HepG2 (cell line): Measurements from ENCODE around the gene EZH1. TPM values are rescaled to one million over a fixed set of nuclear protein-coding genes. Genes with fewer than 3 reads are reported as not detected.

Experiments
- ATAC-seq: fragments of 200-7000 bp; cut with Tn5 transposase; 3 replicates; pipeline ENCODE4 v1.9.1; 2020; ENCODE audit warnings: mild to moderate bottlenecking, moderate library complexity
- BruUV-seq: library from RNA; stranded (reverse); fragments of 400-500 nt; replicated peaks from 2 replicates; lab custom pipeline; 2021; lab: Mats Ljungman, UMichigan
- CTCF ChIA-PET: fragments of 300-600 bp; formaldehyde crosslinking; extraction: SDS; loops from one replicate; lab custom pipeline; 2021; ENCODE audit warnings: low total read pairs, inconsistent platforms, low intra/inter-chr PET ratio; lab: Yijun Ruan, JAX
- POLR2A ChIA-PET: fragments of 350-600 bp; sonication (Branson Sonifier 250); formaldehyde crosslinking; loops from one replicate; lab custom pipeline; 2020; ENCODE audit warnings: antibody characterized with exemption, inconsistent platforms; lab: Yijun Ruan, JAX
- DNase-seq: peaks from one replicate; pipeline ENCODE4 v3.0.0-alpha.2; 2015; ENCODE audit warnings: low spot score
- FAIRE-seq: peaks from 3 replicates; lab custom pipeline; 2011; peaks lifted over from hg19 to GRCh38; lab: Jason Lieb, UNC
- H2AFZ ChIP-seq: one replicate; pipeline ENCODE4 v1.6.1; 2011; ENCODE audit warnings: low read length, inconsistent platforms
- H3K27ac ChIP-seq: fragments of 300-600 bp; 3 replicates; pipeline ENCODE4 v1.8.0; 2011; ENCODE audit warnings: mixed run types, mild to moderate bottlenecking, mixed read lengths, low read length, inconsistent platforms; ENCODE audit not compliant: insufficient read depth; ENCODE audit errors: extremely low read length
- H3K27me3 ChIP-seq, 2 experiments: fragments of 200-600 bp in 1 of 2; 2 replicates in 1 of 2; 3 replicates in 1 of 2; pipeline versions ENCODE4 v1.6.0 to v1.8.0; 2011; ENCODE audit warnings: low read length in 2 of 2, mild to moderate bottlenecking in 2 of 2, moderate library complexity in 2 of 2, inconsistent platforms in 1 of 2; ENCODE audit not compliant: insufficient read depth in 2 of 2, control insufficient read depth in 1 of 2
- H3K36me3 ChIP-seq, 2 experiments: fragments of 200-600 bp in 1 of 2; replicated peaks in 1 of 2; 2 replicates in 1 of 2; 3 replicates in 1 of 2; pipeline versions ENCODE4 v1.5.1 to v1.8.0; 2011; ENCODE audit warnings: low read length in 2 of 2, inconsistent platforms in 1 of 2; ENCODE audit not compliant: insufficient read depth in 2 of 2, control insufficient read depth in 1 of 2
- H3K4me1 ChIP-seq: 2 replicates; pipeline ENCODE4 v1.5.1; 2012; ENCODE audit warnings: low read length, inconsistent platforms; ENCODE audit not compliant: insufficient read depth
- H3K4me2 ChIP-seq: 2 replicates; pipeline ENCODE4 v1.6.0; 2011; ENCODE audit warnings: low read depth, low read length, inconsistent platforms
- H3K4me3 ChIP-seq, 3 experiments: fragments of 200-600 bp in 1 of 3; sonication (generic), shearing (Covaris generic) in 1 of 3; replicated peaks in 1 of 3; 2 replicates each; pipeline ENCODE4 v1.5.1; 2011 to 2016; ENCODE audit warnings: low read length in 3 of 3, inconsistent platforms in 2 of 3, low read depth in 2 of 3, mild to moderate bottlenecking in 2 of 3, control low read depth in 1 of 3, mixed read lengths in 1 of 3; ENCODE audit not compliant: insufficient read depth in 1 of 3
- H3K79me2 ChIP-seq: one replicate; pipeline ENCODE4 v1.6.1; 2011; ENCODE audit warnings: low read length, inconsistent platforms; ENCODE audit not compliant: insufficient read depth
- H3K9ac ChIP-seq: 2 replicates; pipeline ENCODE4 v1.6.0; 2011; ENCODE audit warnings: mild to moderate bottlenecking, low read depth, low read length, inconsistent platforms; ENCODE audit not compliant: insufficient read depth
- H3K9me3 ChIP-seq: 2 replicates; pipeline ENCODE4 v1.5.1; 2012; ENCODE audit warnings: mild to moderate bottlenecking, low read length
- H4K20me1 ChIP-seq: 2 replicates; pipeline ENCODE4 v1.6.0; 2011; ENCODE audit warnings: inconsistent platforms, mild to moderate bottlenecking, low read length, moderate library complexity; ENCODE audit not compliant: insufficient read depth
- MYC ChIP-seq: sonication (generic); formaldehyde crosslinking; IDR thresholded peaks from 2 replicates; pipeline ENCODE4 v1.9.0; 2021; ENCODE audit warnings: missing genetic modification reagents, borderline replicate concordance
- RARG ChIP-seq: sonication (generic); formaldehyde crosslinking; IDR thresholded peaks from 2 replicates; pipeline ENCODE4 v1.4.0; 2020; ENCODE audit warnings: low read depth, mild to moderate bottlenecking, missing genetic modification reagents
- SNAPC2 ChIP-seq: sonication (generic); formaldehyde crosslinking; IDR thresholded peaks from 2 replicates; pipeline ENCODE4 v1.8.1; 2022; ENCODE audit warnings: mild to moderate bottlenecking, missing genetic modification reagents
- ZKSCAN1 ChIP-seq: fragments of 150-350 bp; IDR thresholded peaks from 2 replicates; pipeline ENCODE4 v1.6.1; 2014; ENCODE audit warnings: low read length
- ZNF7 ChIP-seq: IDR thresholded peaks from 2 replicates; pipeline ENCODE4 v1.6.1; 2016; ENCODE audit warnings: missing biosample characterization, missing genetic modification reagents
- WGBS: methylation state at CpG from one replicate; pipeline ENCODE4 v1.1.6; 2017; ENCODE audit warnings: low lambda C conversion rate; 5-methylcytosine and 5-hydroxymethylcytosine counted together
- in situ Hi-C: cut with HindIII; loops from 2 replicates; pipeline ENCODE4 v1.10.0; 2017; ENCODE audit warnings: low pct_unique_long_range_greater_than_20kb; ENCODE audit not compliant: extremely low pct_ligation_motif_present
- intact Hi-C: fragments of 100-400 bp; cut with micrococcal nuclease; formaldehyde crosslinking; loops from one replicate; pipeline ENCODE4 v1.10.0; 2022; ENCODE audit not compliant: unreplicated experiment
- polyA plus RNA-seq, 8 experiments: library from polyadenylated mRNA; depleted of rRNA in 3 of 8; stranded (reverse) in 7 of 8; unstranded in 1 of 8; fragments of >200 nt; fragmentation: Illumina TruSeq in 4 of 8; extraction: Trizol in 4 of 8; gene quantifications; 2 replicates each; pipeline versions ENCODE4 v1.2.1 to v1.2.3, GENCODE V29; 2011 to 2016; ENCODE audit warnings: low read depth in 4 of 8, missing spikeins in 1 of 8, mixed read lengths in 1 of 8; ENCODE audit not compliant: insufficient read depth in 1 of 8
- total RNA-seq, 5 experiments: library from RNA; depleted of rRNA; stranded (reverse); fragments of >200 nt; fragmentation: Illumina TruSeq; extraction: Trizol; gene quantifications; 2 replicates each; pipeline ENCODE4 v1.2.3, GENCODE V29; 2016; ENCODE audit warnings: low read depth in 1 of 5
- TF ChIP-seq, protein P1 (sequence below): sonication (generic); formaldehyde crosslinking; IDR thresholded peaks from 2 replicates; pipeline ENCODE4 v1.4.0; 2020; ENCODE audit warnings: missing genetic modification reagents, borderline replicate concordance
- TF ChIP-seq, protein P2 (sequence below): sonication (generic); formaldehyde crosslinking; IDR thresholded peaks from 2 replicates; pipeline ENCODE4 v1.4.0; 2020; ENCODE audit warnings: mild to moderate bottlenecking, missing genetic modification reagents

EZH1 gene
- total and polyA plus RNA-seq, 2 of the 13 experiments (the other 11 are each of a cell fraction or from before 2014, with no cell fraction given): 11.6 to 24.0 TPM

DNA sequence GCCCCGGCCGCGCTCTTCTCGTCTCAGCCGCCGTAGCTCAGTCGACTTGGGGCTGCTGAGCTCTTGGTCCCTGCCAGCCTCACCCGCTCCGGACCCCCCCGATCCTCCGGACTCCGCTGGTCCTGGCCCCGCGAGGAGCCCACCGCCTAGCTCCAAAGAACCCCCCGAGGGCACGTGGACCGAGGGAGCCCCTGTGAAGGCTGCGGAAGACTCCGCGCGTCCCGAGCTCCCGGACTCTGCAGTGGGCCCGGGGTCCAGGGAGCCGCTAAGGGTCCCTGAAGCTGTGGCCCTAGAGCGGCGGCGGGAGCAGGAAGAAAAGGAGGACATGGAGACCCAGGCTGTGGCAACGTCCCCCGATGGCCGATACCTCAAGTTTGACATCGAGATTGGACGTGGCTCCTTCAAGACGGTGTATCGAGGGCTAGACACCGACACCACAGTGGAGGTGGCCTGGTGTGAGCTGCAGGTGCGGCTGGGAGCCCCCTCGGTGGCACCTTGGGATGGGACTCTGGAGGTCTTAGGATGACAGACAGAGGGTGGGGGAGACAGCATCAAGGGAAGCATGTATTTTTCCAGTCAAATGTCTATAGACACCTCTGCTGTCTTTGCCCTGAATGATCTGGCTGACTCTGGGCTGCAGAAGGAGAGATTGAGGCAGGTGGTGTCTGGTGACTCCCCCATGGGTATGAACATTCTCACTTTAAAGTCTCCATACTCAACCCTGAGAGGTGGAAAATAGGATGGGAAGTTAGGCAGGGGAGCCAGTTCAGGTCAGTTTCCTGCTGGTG, 36.2 kb upstream of the EZH1 start (continued):
- TF ChIP-seq, protein P1, sequence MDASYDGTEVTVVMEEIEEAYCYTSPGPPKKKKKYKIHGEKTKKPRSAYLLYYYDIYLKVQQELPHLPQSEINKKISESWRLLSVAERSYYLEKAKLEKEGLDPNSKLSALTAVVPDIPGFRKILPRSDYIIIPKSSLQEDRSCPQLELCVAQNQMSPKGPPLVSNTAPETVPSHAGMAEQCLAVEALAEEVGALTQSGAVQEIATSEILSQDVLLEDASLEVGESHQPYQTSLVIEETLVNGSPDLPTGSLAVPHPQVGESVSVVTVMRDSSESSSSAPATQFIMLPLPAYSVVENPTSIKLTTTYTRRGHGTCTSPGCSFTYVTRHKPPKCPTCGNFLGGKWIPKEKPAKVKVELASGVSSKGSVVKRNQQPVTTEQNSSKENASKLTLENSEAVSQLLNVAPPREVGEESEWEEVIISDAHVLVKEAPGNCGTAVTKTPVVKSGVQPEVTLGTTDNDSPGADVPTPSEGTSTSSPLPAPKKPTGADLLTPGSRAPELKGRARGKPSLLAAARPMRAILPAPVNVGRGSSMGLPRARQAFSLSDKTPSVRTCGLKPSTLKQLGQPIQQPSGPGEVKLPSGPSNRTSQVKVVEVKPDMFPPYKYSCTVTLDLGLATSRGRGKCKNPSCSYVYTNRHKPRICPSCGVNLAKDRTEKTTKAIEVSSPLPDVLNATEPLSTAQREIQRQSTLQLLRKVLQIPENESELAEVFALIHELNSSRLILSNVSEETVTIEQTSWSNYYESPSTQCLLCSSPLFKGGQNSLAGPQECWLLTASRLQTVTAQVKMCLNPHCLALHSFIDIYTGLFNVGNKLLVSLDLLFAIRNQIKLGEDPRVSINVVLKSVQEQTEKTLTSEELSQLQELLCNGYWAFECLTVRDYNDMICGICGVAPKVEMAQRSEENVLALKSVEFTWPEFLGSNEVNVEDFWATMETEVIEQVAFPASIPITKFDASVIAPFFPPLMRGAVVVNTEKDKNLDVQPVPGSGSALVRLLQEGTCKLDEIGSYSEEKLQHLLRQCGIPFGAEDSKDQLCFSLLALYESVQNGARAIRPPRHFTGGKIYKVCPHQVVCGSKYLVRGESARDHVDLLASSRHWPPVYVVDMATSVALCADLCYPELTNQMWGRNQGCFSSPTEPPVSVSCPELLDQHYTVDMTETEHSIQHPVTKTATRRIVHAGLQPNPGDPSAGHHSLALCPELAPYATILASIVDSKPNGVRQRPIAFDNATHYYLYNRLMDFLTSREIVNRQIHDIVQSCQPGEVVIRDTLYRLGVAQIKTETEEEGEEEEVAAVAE: no peak

DNA sequence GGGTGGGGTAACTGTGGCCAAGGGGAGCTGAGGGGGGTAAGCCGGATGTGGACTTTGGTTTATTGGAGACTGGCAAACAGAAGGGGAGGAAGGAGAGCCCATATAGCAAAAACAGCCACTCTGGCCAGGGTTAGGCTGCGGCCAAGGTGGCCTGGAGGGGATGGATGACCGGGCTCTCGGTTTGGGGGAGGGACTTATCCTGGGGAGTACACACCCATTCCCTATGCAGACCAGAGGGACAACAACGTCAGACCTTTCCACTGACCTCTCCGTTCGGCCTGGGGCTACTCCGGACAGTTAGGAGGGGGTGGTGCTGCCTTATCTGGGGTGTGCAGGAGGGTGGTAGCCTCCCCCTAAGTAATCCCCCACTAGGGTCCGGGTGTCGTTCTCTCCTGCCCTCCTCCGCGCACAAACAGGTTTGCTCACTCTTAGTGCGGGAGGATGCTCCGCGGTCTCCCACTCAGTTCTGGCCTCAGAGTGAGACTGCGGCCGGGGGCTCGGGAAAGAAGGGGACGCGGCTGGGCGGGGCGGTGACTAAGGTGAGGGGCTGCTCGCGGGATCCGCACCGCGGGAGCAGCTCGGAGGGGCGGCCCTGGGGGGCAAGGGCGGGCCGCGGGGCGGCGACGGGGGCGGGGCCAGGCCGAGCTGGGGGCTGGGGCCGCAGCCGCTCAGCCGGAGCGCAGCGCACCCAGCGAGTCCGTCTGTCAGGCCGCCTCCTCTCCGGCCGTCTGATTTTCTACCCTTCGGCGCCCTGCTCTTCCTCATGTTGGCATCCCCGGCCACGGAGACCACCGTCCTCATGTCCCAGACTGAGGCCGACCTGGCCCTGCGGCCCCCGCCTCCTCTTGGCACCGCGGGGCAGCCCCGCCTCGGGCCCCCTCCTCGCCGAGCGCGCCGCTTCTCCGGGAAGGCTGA, 35.4 kb upstream of the EZH1 start, which contains the start of gene WNK4:
TSS of gene WNK4 (plus strand) at position 675 of the 915 bp plus-strand sequence. CDS start at position 764, 89 bp downstream.
- TSS peak; percentile 95 for BruUV-seq
- Histone ChIP-seq H3K27me3 (no peaks in the 10 kb centered on the region; a peak in 1 of 5 replicates), H3K4me2 (peak within 1 kb of the TSS; percentile 99), H2AFZ (no peak within 1 kb of the TSS), H3K79me2 (peaks cover 28% of the 10 kb centered on the region), H3K27ac (peak within 1 kb of the TSS; percentile 98), H4K20me1 (peaks cover 4% of the 10 kb centered on the region; the same call in 1 of the 2 replicates), H3K9me3 (no peaks in the 10 kb centered on the region), H3K4me1 (peaks cover 64% of the 10 kb centered on the region), H3K9ac (peak within 1 kb of the TSS; percentile 95), H3K36me3 (peaks cover 19 to 39% of the 10 kb centered on the region in 2 experiments; a peak in 4 of 5 replicates), H3K4me3 (peak within 1 kb of the TSS; percentile 87 to 99 (median 92))
- WGBS: under 1% methylated on average over 32 of the region's 65 CpGs
- ChIA-PET CTCF (interaction anchor here (1.0 kb wide), 2 partner anchors 44 to 60 kb away, joined by 3 to 4 read pairs; partner anchors contain the start of gene BECN1), POLR2A (interaction anchor here (0.6 to 8.4 kb wide), 34 partner anchors 7 to 535 kb away, joined by 3 to 278 read pairs (median 5); partner anchors contain the start of genes BECN1, CNTD1, CNTNAP1 and COA3)
- intact Hi-C loops (loop anchor here (2.0 kb wide), 1 partner anchor 17 kb away; no protein-coding TSS in a partner anchor), in situ Hi-C loops (no loop called here)
- peak; percentile 98 for DNase-seq
- peak; percentile 88 for ATAC-seq
- FAIRE-seq: peak; percentile 94
- peak; percentile 11; the same call in 1 of the 2 replicates for TF ChIP-seq MYC (CRISPR knock-in tag)
- TF ChIP-seq, protein P2, sequence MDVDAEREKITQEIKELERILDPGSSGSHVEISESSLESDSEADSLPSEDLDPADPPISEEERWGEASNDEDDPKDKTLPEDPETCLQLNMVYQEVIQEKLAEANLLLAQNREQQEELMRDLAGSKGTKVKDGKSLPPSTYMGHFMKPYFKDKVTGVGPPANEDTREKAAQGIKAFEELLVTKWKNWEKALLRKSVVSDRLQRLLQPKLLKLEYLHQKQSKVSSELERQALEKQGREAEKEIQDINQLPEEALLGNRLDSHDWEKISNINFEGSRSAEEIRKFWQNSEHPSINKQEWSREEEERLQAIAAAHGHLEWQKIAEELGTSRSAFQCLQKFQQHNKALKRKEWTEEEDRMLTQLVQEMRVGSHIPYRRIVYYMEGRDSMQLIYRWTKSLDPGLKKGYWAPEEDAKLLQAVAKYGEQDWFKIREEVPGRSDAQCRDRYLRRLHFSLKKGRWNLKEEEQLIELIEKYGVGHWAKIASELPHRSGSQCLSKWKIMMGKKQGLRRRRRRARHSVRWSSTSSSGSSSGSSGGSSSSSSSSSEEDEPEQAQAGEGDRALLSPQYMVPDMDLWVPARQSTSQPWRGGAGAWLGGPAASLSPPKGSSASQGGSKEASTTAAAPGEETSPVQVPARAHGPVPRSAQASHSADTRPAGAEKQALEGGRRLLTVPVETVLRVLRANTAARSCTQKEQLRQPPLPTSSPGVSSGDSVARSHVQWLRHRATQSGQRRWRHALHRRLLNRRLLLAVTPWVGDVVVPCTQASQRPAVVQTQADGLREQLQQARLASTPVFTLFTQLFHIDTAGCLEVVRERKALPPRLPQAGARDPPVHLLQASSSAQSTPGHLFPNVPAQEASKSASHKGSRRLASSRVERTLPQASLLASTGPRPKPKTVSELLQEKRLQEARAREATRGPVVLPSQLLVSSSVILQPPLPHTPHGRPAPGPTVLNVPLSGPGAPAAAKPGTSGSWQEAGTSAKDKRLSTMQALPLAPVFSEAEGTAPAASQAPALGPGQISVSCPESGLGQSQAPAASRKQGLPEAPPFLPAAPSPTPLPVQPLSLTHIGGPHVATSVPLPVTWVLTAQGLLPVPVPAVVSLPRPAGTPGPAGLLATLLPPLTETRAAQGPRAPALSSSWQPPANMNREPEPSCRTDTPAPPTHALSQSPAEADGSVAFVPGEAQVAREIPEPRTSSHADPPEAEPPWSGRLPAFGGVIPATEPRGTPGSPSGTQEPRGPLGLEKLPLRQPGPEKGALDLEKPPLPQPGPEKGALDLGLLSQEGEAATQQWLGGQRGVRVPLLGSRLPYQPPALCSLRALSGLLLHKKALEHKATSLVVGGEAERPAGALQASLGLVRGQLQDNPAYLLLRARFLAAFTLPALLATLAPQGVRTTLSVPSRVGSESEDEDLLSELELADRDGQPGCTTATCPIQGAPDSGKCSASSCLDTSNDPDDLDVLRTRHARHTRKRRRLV: no peak; the same call in 1 of the 2 replicates
- TF ChIP-seq ZNF7 (CRISPR knock-in tag): no peak
- TF ChIP-seq ZKSCAN1: no peak
- TF ChIP-seq SNAPC2 (CRISPR knock-in tag): peak; percentile 87; the same call in 1 of the 2 replicates
- TF ChIP-seq RARG: no peak
